ENCODE measurements around the gene IPP.
"Not testable (repeated sequence)": the region's sequence is repeated elsewhere in the genome, so short reads cannot be mapped to it uniquely, and the experiment has no call there.

IPP gene

DNA sequence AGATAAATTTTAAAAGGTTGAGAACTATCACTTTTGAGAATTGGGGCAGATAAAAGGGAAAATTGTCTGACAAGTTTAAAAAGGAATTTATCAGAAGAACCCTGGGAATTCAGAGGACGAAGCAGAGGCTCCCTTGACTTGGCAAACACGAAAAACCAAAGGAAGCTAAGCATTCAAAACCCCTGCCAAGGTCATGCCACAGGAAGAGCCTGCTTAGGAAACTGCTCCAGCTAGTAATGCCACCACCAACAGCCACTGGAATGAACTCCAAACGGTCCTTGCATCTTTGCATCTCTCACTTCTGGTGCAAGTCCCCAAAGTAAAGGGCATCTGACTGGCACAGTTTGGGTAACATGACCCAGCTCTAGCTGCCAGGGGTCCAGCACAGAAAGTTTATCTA lies 71.3 kb downstream of the IPP start:
- no peak for DNase-seq

DNA sequence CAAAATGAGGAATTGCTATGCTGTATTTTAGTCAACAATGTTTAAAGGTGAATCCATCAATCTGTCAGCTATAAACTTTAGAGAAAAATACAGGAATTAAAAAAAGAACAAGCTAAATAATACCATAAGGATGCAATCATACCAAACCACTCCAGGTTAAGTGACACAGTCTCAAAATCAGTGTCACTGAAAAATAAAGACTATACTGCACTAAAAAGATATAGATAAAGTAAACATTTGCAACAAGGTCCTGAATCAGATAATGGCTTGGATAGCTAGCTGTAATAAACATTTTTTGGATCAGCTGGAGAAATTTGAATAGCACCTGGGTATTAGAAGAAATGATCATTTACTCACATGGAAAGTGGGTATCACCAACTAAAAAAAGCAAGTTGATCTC lies 72.0 kb downstream of the IPP start:
- no peak for DNase-seq

GRCh38 chr1:45677751-45678245 lies 72.7 kb downstream of the IPP start:
- no peak for DNase-seq

DNA sequence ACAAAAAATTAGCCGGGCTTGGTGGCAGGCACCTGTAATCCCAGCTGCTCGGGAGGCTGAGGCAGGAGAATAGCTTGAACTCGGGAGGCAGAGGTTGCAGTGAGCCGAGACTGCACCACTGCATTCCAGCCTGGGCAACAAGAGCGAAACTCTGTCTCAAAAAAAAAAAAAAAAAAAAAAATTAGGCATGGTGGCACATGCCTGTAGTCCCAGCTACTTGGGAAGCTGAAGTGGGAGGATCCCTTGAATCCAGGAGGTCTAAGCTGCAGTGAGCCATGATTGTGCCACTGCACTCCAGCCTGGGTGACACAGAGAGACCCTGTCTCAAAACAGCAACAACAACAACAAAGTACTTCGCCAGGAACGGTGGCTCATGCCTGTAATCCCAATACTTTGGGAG lies 73.9 kb downstream of the IPP start:
- not testable (repeated sequence) for DNase-seq

DNA sequence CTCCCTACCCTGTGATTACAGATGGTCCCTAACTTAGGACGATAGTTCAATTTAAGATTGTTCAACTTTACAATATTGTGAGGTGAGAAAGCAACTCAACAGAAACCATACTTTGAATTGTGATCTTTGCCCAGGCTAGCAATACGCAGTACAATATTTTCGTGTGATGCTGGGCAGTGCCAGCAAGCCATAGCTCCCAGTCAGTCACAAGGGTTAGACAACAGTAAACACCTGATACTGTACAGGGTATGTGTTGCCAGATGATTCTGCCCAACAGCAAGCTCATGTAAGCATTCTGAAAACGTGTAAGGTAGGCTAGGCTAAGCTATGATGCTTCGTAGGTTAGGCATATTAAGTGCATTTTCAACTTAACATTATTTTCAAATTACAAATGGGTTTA lies 76.0 kb downstream of the IPP start:
- no peak for DNase-seq

DNA sequence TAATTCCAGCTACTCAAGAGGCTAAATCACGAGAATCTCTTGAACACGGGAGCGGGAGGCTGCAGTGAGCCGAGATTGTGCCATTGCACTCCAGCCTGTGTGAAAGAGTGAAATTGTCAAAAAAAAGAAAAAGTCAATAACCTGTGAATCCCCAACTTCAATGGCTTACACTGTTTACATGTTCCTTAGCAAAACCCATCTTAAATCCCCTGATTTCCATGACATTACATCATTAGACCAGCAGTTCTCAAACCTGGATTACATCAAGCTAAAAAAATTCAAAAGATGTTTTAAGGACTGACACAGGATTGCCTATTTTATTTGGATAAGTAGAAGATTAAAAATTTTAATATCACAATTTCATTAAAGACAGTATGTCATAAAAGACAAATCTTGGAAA lies 76.5 kb downstream of the IPP start:
- DNase-seq = no peak

GRCh38 chr1:45669859-45670655 lies 80.4 kb downstream of the IPP start:
- no peak for DNase-seq

- no peak for DNase-seq
Observed at GRCh38 chr1:45669379-45669778, 81.1 kb downstream of the IPP start.

DNA sequence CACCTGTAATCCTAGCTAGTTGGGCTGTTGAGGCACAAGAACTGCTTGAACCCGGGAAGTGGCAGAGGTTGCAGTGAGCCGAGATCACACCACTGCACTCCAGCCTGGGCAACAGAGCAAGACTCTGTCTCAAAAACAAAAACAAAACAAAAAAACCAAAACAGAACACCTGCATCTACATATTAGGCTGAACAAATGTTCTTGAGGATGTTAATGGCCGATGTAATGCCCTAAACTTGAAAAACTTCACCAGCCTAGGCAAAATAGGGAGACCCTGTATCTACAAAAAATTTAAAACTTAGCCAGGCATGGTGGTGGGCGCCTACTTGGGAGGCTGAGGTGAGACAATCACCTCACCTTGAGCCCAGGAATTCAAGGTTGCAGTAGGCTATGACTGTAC lies 81.9 kb downstream of the IPP start:
- DNase-seq = no peak

DNA sequence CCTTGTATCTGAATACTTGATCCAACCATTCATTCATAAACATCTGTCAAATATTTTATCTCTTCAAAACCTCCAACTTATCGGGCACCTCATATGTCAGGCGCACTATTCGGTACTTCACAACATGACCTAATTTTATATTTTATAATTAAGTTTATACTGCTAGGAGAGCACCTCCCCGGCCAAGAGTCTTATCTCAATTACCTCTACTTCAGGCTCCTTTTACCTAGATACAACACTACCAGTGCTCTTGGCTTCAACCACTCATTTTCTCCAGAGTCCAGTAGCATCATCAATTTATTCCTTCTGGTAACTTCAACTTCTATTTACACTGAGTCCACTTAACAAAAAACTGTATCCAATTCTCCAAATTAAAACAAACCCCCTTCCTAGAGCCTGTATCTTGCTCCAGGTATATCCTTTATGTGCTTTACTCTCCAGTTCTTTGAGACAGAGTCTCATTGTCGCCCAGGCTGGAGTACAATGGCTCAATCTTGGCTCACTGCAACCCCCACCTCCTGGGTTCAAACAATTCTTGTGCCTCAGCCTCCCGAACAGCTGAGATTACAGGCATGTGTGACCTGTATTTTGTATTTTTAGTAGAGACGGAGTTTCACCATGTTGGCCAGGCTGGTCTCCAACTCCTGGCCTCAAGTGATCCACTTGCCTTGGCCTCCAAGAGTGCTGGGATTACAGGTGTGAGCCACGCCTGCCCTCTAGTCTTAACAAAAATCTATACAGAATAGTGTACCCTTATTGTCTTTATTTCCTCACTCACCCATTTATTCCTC lies 82.9 kb downstream of the IPP start:
- no peak for DNase-seq

GRCh38 chr1:45666836-45667235 lies 83.6 kb downstream of the IPP start:
- DNase-seq = no peak

- no peak for DNase-seq
Observed at GRCh38 chr1:45660336-45660735, 90.1 kb downstream of the IPP start.

DNA sequence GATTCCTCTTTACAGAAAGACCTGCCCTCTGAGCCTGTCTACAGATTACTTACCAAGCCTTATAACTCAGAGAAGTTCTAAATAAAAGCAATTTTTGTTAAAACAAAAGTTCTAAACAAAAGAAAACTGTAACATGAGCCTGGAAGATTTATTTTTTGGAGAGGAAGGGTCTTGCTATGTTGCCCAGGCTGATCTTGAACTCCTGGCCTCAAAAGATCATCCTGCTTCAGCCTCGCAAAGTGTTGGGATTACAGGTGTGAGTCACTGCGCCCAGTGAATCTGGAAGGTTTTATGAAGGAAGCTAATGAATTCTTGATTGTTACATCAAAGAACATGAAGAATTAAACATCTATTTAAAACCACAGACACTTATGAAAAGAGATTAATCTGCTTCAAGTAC lies 91.2 kb downstream of the IPP start:
- no peak for DNase-seq

DNA sequence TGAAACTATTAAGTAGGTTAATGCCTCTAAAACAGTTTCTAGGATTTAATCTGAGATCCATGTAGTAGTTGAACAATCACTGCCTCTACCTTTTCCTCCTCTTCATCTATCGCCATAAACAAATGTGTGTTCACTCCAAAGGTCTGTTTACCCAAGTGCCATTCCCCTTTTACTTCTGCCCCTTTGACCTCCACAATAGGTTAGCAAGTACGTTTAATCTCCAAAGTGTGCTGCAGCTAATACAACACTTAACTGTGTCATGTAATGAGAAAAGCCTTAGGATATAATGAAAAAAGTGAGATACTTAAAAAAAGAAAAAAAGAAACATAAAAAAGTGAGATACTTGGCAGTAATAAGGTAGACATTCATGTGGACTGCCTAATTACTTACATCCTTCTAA lies 92.3 kb downstream of the IPP start:
- DNase-seq = no peak

- DNase-seq = no peak
Observed at GRCh38 chr1:45656573-45657226, 93.8 kb downstream of the IPP start.

DNA sequence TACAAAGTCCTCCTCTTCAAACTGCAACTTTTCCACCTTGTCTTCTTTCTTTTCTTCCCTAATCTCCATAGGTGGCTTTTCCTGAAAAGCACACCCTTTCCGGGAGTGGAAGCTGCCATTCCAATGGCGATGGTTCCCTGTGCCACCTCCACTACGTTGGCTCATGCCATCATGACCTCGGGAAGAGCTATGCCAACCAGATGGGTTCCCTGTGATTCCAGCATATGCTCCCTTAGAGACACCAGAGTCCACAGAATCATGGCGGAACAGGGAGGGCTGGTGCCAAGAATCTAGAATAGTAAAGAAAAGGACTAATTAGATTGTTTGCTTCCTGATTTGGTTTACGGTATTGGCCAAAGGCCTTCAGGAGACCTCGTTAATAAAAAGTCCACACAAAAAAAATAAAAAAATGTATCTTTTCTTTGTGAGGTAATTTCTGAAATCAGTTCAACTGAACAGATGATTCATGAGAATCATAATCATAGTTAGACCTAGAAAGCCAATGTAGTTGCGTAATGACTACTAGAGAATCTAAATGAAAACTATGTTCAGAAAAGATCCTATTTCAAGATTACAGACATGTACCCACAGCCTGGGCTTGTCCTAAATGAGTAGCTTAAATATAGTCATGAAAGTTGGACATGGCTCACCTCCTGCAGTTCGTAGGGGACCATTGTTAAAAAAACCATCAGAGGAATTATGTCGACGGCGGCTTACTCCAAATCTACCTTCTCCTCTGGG lies 95.7 kb downstream of the IPP start:
- no peak for DNase-seq
